Neutrophil (primary cell): ENCODE results near the gene CHIT1.

ENCODE experiments used
- H3K27ac ChIP-seq: fragments of 200-600 bp; sonication (generic); 2 replicates; pipeline ENCODE4 v1.5.1; 2016; ENCODE audit warnings: mild to moderate bottlenecking, moderate library complexity
- H3K27me3 ChIP-seq: fragments of 200-600 bp; sonication (generic); 2 replicates; pipeline ENCODE4 v1.6.0; 2016; ENCODE audit warnings: mild to moderate bottlenecking
- H3K36me3 ChIP-seq: fragments of 200-600 bp; sonication (generic); 2 replicates; pipeline ENCODE4 v1.5.1; 2017
- H3K4me1 ChIP-seq, 2 experiments: fragments of 200-600 bp in 1 of 2; sonication (generic) in 1 of 2; 1 replicate in 1 of 2; 2 replicates in 1 of 2; pipeline versions ENCODE4 v1.5.1 to v1.6.1; 2013 to 2016; ENCODE audit warnings: low read depth in 1 of 2, low read length in 1 of 2, mild to moderate bottlenecking in 1 of 2, moderate library complexity in 1 of 2; ENCODE audit not compliant: control insufficient read depth in 1 of 2, insufficient read depth in 1 of 2
- H3K4me3 ChIP-seq, 2 experiments: fragments of 200-600 bp in 1 of 2; sonication (generic) in 1 of 2; 1 replicate in 1 of 2; 2 replicates in 1 of 2; pipeline ENCODE4 v1.5.1; 2013 to 2016; ENCODE audit warnings: low read depth in 1 of 2, low read length in 1 of 2, mild to moderate bottlenecking in 1 of 2, moderate library complexity in 1 of 2
- H3K9me3 ChIP-seq: fragments of 200-600 bp; sonication (generic); 2 replicates; pipeline ENCODE4 v1.5.1; 2016
- TF ChIP-seq, protein P1 (sequence below): fragments of 200-600 bp; sonication (generic); IDR thresholded peaks from 2 replicates; pipeline ENCODE4 v1.5.1; 2016; ENCODE audit warnings: antibody characterized with exemption

CHIT1 gene

DNA sequence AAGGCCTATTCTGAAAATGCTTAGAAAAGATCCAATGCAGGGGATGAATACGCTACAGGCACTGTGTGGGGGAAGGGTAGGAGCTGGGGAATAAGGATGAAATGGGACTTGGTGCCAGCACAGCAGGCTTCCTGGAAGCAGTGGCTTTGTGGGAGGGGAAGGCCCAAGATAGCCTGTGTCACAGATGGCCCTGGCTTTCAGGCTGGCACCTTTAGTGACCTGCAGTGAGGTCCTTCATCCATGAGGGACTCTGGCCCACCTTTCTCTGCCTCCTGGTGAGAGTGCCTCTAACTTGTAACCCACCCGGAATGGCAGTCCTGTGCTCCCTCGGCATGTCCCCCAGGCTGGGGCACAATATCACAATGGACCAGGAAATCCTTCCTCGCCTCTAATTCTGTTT, 43.9 kb downstream of the CHIT1 start:
- H3K36me3 ChIP-seq, result peaks cover 45% of the 10 kb centered on the region
- H3K4me3 ChIP-seq, result peak overlapping the region; percentile 60 to 73
- H3K4me1 ChIP-seq, result peaks cover 89 to 100% of the 10 kb centered on the region in 2 experiments
- no peaks in the 10 kb centered on the region for H3K9me3 ChIP-seq
- peak overlapping the region; percentile 95 for H3K27ac ChIP-seq
- TF ChIP-seq, protein P1, sequence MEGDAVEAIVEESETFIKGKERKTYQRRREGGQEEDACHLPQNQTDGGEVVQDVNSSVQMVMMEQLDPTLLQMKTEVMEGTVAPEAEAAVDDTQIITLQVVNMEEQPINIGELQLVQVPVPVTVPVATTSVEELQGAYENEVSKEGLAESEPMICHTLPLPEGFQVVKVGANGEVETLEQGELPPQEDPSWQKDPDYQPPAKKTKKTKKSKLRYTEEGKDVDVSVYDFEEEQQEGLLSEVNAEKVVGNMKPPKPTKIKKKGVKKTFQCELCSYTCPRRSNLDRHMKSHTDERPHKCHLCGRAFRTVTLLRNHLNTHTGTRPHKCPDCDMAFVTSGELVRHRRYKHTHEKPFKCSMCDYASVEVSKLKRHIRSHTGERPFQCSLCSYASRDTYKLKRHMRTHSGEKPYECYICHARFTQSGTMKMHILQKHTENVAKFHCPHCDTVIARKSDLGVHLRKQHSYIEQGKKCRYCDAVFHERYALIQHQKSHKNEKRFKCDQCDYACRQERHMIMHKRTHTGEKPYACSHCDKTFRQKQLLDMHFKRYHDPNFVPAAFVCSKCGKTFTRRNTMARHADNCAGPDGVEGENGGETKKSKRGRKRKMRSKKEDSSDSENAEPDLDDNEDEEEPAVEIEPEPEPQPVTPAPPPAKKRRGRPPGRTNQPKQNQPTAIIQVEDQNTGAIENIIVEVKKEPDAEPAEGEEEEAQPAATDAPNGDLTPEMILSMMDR, result no peak
- no peaks in the 10 kb centered on the region for H3K27me3 ChIP-seq

DNA sequence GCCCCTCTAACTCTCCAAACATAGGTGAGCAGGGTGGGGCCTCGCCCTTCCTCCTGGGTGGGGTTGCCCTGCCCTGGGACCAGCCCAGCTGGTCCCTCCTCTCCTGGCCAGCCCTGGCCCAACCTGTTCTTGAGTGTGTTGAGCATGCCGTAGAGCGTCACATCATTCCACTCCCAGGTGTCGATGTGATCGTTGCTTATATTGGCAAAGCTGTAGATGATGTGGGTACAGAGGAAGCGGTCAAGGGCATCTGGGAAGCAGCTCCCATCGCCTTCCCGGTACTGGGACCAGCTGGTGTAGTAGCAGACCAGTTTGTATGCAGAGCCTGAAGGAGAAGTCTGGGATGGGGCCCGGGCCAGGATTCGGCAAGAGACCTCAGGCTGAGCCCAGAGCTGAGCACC, 44.4 kb downstream of the CHIT1 start:
- no peaks in the 10 kb centered on the region for H3K9me3 ChIP-seq
- peaks cover 51% of the 10 kb centered on the region for H3K36me3 ChIP-seq
- no peaks in the 10 kb centered on the region for H3K27me3 ChIP-seq
- H3K4me3 ChIP-seq, result peak overlapping the region; percentile 60 to 73
- peak overlapping the region; percentile 95 for H3K27ac ChIP-seq
- TF ChIP-seq, protein P1, result no peak
- peaks cover 84 to 94% of the 10 kb centered on the region in 2 experiments for H3K4me1 ChIP-seq

DNA sequence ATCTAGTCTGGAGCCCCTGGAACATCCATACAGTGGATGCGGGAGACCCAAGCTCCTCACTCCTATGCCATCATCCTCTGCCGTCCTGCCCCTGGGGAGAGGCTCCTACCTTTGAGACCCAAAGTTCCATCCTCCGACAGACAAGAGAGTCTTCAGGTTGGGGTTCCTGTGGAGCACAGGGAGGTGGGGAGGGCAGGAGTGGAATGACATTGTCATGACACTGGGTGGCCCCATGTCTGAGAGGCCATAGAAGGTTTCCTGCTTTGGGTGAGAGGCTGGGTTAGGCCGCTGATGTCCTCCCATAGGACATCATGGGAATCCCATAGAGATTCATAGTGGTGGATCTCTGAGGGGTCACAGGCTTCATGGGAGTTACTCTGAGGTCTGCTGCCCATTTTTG, 45.0 kb downstream of the CHIT1 start:
- peak overlapping the region; percentile 95 for H3K27ac ChIP-seq
- H3K27me3 ChIP-seq, result no peaks in the 10 kb centered on the region
- H3K4me3 ChIP-seq, result peak overlapping the region; percentile 60 to 73
- peaks cover 57% of the 10 kb centered on the region for H3K36me3 ChIP-seq
- H3K9me3 ChIP-seq, result no peaks in the 10 kb centered on the region
- H3K4me1 ChIP-seq, result peaks cover 79 to 88% of the 10 kb centered on the region in 2 experiments
- TF ChIP-seq, protein P1, result no peak

DNA sequence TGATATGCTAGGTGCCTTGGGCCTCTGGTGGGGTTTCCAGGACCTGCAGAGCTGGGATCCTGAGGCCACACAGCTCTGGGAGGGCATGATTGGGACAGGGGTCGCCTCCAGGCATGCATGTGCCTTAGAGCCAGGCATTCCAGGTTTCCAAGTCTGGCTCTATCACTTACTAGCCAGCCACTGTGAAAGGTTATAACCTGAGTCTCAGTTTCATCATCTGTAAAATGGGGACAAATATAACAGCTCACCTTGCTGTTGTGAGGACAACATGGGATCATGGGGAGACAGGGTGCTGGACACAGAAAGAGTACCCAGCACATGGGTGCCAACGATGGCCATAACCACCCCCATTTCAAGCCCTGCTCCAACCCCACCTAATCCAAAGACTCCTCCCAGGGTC, 45.6 kb downstream of the CHIT1 start:
- Histone ChIP-seq H3K27ac (peak overlapping the region; percentile 95), H3K9me3 (no peaks in the 10 kb centered on the region), H3K4me3 (peak overlapping the region in 1 of 2 experiments; percentile 73), H3K4me1 (peaks cover 79 to 82% of the 10 kb centered on the region in 2 experiments), H3K36me3 (peaks cover 63% of the 10 kb centered on the region), H3K27me3 (no peaks in the 10 kb centered on the region)
- TF ChIP-seq, protein P1, result no peak

DNA sequence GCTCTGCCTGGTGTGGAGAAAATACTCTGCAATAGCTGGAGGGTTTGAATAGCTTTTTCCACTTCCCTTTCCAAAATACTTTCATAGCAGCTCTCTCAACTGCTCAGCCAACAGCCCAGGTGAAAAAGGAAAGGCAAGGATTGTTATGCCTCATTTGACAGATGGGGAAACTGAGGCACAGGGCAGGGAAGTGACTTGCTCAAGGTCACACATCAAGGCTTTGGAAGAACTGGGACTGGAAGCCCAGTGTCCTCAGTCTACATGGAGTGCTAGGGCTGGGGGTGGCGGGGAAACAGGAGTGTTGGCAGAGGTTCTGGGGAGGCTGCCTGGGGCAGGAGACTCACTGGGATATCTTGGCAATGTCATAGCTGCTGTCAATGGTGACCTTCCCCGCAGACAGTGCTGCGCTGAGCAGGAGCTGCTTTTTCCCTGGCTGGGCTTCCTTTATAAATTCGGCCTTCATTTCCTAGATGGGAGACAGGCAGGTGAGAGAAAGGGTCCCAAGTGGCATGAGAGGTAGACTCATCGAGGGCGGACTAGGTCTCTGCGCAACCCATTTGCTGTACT, 47.0 kb downstream of the CHIT1 start:
- H3K36me3 ChIP-seq, result peaks cover 76% of the 10 kb centered on the region
- no peaks in the 10 kb centered on the region for H3K27me3 ChIP-seq
- TF ChIP-seq, protein P1, result no peak
- H3K9me3 ChIP-seq, result no peaks in the 10 kb centered on the region
- no peak overlapping the region for H3K4me3 ChIP-seq
- peaks cover 65 to 68% of the 10 kb centered on the region in 2 experiments for H3K4me1 ChIP-seq
- peak overlapping the region; percentile 95 for H3K27ac ChIP-seq
